GM12892 (cell line): Measurements from ENCODE around the gene RAB44.

ENCODE experiments used
- DNase-seq: peaks from one replicate; pipeline ENCODE4 v3.0.0; 2011; ENCODE audit not compliant: insufficient read length
- FAIRE-seq: peaks from 2 replicates; lab custom pipeline; 2011; peaks lifted over from hg19 to GRCh38; lab: Jason Lieb, UNC
- POLR2A ChIP-seq: IDR thresholded peaks from 2 replicates; pipeline ENCODE4 v1.6.1; 2011; ENCODE audit warnings: low read depth, low read length, control low read depth
- POLR2AphosphoS5 ChIP-seq: IDR thresholded peaks from 2 replicates; pipeline ENCODE4 v1.6.1; 2011; ENCODE audit warnings: low read depth, low read length, control low read depth
- TAF1 ChIP-seq: IDR thresholded peaks from 2 replicates; pipeline ENCODE4 v1.6.1; 2011; ENCODE audit warnings: low read depth, mild to moderate bottlenecking, control low read depth, low read length, borderline replicate concordance

The RAB44 gene

DNA sequence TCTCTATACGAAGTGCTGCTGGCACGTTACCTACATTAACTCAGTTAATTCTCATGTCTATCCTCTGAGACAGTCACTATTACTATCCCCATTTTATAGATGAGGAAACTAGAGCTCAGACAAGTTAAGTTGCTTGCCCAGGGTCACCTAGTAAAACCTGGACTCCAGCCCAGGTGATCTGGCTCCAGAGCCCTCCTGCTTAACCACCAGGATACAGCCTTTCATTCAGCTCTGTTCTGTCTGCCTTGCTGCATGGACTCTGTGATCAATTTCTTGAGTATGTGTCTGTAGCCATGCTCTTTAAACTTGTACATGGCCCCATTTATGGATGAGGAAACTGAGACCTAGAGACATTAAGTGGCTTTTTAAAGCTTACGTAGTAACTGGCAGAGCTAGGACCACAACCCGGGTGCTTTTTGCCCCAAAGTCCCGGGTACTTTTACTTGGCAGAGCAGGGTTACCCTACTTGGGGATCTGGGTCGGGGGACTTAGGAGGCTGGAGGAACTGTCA lies 14.4 kb upstream of the RAB44 start:
- FAIRE-seq (no peak), DNase-seq (no peak)
- no peak for TF ChIP-seq POLR2AphosphoS5
- no peak for TF ChIP-seq POLR2A
- no peak for TF ChIP-seq TAF1

DNA sequence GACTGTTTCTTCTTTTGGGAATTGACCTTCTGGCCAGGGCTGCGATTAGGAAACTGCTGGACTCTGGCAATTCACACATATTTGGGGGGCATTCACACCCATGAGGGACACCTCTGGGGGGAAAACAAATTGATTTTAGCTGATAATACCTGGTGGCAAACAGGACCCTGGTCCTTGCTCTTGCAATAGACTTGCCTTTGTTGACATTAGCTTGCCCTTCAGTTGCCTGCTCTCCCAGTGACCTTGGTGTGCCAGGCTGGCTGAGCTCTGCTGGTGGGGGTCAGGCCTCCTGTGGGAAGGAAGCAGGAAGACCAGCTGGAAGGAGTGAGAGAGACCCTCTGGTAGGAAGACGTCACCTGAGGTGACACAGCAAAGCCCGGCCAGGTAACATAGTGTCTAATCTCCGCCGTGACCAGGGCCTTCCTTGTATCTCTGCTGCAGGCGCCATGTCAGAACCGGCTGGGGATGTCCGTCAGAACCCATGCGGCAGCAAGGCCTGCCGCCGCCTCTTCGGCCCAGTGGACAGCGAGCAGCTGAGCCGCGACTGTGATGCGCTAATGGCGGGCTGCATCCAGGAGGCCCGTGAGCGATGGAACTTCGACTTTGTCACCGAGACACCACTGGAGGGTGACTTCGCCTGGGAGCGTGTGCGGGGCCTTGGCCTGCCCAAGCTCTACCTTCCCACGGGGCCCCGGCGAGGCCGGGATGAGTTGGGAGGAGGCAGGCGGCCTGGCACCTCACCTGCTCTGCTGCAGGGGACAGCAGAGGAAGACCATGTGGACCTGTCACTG lies 13.8 kb upstream of the RAB44 start:
- DNase-seq (no peak), FAIRE-seq (no peak)
- TF ChIP-seq POLR2A: peak; percentile 19; the same call in 1 of the 2 replicates
- TF ChIP-seq TAF1: no peak

DNA sequence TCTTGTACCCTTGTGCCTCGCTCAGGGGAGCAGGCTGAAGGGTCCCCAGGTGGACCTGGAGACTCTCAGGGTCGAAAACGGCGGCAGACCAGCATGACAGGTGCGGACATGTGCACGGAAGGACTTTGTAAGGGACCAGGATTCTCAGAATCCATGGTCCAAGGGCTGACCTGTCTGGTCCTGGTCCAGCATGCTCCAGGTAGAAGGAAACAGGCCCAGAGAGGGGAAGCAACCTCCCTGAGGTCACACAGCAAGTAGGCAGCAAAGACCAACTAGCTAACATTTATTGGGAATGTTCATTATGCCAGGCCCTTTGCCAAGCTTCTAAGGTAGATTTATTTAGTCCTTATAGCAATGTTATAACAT lies 13.2 kb upstream of the RAB44 start:
- no peak for TF ChIP-seq POLR2AphosphoS5
- no peak for TF ChIP-seq TAF1
- TF ChIP-seq POLR2A: peak; percentile 21; the same call in 1 of the 2 replicates
- no peak for DNase-seq
- FAIRE-seq: no peak

DNA sequence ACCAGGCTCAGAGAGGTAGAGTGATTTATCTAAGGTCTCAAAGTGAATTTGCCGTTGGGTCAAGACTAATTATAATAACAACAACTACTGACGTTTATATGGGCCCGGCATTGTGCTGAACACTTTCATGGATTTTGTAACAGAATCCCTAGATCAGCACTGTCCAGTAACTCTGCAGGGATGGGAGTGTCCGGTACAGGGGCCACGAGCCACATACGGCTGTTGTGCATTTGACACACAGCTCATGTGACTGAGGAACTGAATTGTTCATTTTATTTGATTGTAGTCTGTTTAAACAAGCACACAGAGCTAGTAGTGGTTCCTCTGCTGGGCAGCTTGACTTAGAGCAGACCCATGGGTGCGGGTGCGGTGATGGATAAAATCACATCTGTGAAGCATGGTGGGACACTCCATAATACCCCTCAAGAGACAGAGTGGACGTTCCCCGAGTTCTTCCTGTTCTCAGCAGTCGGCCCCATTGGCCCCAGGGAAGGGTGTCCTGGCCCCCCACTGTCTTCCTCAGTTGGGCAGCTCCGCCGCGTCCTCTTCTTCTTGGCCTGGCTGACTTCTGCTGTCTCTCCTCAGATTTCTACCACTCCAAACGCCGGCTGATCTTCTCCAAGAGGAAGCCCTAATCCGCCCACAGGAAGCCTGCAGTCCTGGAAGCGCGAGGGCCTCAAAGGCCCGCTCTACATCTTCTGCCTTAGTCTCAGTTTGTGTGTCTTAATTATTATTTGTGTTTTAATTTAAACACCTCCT lies 12.3 kb upstream of the RAB44 start:
- no peak for FAIRE-seq
- DNase-seq: no peak
- peak; percentile 69 for TF ChIP-seq POLR2AphosphoS5
- TF ChIP-seq POLR2A: no peak; the same call in 1 of the 2 replicates

DNA sequence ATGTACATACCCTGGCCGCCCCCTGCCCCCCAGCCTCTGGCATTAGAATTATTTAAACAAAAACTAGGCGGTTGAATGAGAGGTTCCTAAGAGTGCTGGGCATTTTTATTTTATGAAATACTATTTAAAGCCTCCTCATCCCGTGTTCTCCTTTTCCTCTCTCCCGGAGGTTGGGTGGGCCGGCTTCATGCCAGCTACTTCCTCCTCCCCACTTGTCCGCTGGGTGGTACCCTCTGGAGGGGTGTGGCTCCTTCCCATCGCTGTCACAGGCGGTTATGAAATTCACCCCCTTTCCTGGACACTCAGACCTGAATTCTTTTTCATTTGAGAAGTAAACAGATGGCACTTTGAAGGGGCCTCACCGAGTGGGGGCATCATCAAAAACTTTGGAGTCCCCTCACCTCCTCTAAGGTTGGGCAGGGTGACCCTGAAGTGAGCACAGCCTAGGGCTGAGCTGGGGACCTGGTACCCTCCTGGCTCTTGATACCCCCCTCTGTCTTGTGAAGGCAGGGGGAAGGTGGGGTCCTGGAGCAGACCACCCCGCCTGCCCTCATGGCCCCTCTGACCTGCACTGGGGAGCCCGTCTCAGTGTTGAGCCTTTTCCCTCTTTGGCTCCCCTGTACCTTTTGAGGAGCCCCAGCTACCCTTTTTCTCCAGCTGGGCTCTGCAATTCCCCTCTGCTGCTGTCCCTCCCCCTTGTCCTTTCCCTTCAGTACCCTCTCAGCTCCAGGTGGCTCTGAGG lies 11.5 kb upstream of the RAB44 start:
- TF ChIP-seq POLR2AphosphoS5 (no peak), POLR2A (no peak; the same call in 1 of the 2 replicates), TAF1 (no peak)
- no peak for DNase-seq
- no peak for FAIRE-seq

DNA sequence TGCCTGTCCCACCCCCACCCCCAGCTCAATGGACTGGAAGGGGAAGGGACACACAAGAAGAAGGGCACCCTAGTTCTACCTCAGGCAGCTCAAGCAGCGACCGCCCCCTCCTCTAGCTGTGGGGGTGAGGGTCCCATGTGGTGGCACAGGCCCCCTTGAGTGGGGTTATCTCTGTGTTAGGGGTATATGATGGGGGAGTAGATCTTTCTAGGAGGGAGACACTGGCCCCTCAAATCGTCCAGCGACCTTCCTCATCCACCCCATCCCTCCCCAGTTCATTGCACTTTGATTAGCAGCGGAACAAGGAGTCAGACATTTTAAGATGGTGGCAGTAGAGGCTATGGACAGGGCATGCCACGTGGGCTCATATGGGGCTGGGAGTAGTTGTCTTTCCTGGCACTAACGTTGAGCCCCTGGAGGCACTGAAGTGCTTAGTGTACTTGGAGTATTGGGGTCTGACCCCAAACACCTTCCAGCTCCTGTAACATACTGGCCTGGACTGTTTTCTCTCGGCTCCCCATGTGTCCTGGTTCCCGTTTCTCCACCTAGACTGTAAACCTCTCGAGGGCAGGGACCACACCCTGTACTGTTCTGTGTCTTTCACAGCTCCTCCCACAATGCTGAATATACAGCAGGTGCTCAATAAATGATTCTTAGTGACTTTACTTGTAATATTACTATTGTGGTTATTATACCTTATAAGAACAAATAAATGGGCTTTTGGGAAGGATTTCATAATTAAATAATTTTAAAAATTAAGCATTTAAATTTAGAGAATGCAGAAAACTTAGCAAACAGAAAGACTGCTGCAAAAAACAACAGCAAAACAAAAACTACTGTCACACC lies 10.7 kb upstream of the RAB44 start:
- DNase-seq (no peak), FAIRE-seq (no peak)
- TF ChIP-seq TAF1: no peak
- 0 out of 2 replicates have a peak, but pooled peaks have one; percentile 37 for TF ChIP-seq POLR2AphosphoS5
- peak; percentile 62 for TF ChIP-seq POLR2A

DNA sequence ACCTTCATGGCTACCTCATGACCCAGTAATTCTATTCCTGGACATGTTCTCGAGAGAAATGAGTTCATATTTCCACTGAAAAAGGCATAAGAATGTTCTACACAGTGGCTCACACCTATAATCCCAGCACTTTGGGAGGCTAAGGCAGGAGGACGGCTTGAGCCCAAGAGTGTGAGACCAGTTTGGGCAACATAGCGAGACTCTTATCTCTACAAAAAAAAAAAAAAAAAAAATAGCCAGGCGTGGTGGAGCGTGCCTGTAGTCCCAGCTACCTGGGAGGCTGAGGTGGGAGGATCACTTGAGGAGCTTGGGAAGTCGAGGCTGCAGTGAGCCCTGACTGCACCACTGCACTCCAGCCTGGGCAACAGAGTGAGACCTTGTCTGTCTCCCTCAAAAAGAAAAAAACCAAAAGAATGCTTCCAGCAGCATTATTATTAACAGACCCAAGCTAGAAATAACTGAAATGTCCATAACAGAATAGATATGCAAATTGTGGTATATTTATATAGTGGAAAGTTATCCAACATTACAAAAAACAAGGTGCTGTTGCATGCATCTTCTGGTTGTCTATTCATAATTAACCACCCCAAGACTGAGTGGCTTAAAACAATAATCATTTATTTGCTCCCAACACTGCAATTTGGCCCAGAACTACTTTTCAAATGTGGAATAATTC lies 9.4 kb upstream of the RAB44 start:
- no peak for DNase-seq
- no peak for FAIRE-seq
- TF ChIP-seq POLR2A (no peak; the same call in 1 of the 2 replicates), TAF1 (no peak), POLR2AphosphoS5 (0 out of 2 replicates have a peak, but pooled peaks have one; percentile 50)

DNA sequence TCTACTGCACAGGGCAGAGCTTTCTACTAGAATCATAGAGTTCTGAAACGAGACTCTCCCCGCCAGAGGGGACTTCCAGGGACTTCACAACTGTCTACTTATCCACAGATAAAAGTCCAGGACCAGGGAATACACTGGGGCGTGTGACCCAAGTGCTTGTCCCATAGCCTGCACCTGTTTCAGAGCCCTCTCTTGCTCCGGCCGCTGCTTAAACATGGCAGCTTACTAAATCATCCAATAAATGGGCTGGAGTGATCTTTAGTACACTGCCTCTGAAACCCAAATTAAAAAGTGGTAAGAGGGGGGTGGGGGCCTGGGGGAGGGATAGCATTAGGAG lies 8.9 kb upstream of the RAB44 start:
- DNase-seq (no peak), FAIRE-seq (no peak)
- no peak for TF ChIP-seq POLR2A
- TF ChIP-seq TAF1: no peak
- TF ChIP-seq POLR2AphosphoS5: no peak

DNA sequence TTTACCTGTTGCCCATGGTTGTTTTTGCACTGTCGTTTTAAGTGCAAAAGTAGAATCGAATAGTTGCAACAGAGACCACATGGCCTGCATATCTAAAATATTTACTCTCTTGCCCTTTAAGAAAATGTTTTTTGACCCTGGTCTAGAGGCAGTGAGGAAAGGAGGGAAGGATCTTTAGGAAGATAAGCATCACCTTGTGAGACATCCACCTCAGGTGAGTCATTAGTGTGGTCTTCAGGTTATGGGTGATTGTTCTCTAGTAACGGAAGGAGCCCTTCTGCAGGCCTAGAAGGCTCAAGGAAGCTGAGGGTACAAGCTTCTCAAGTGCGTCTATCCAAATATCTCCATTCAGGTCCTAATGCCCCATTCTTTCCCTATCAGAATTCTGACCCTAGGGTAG lies 6.6 kb upstream of the RAB44 start:
- no peak for DNase-seq
- no peak for FAIRE-seq
- TF ChIP-seq TAF1: no peak
- no peak for TF ChIP-seq POLR2A
- TF ChIP-seq POLR2AphosphoS5: no peak

DNA sequence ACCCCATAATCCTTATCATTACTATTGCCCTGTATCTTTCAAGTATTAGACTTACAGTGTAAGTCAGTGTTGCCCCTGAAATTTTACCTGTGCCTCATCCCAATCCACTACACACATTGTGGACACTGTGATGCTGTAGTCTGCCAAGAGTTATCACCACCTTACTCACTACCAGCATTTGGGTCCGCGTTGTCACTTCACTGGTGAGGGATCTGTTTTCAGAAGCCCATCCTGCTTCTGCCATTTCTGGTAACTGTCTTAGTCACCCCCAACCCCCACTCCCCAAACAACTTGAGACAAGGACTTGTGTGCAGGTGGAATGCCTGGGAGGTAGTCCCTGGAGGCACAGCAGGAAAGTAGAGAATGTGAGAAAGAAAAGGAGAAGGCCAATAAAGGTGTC lies 6.0 kb upstream of the RAB44 start:
- TF ChIP-seq POLR2AphosphoS5 (no peak), POLR2A (no peak), TAF1 (no peak)
- DNase-seq (no peak), FAIRE-seq (no peak)
